Mesendoderm (in vitro differentiated cells): ENCODE data around the gene SGPP2.
A peak's percentile ranks its signal among the peaks of the same experiment; 100 is the strongest.

Source experiments
- DNase-seq: peaks from one replicate; pipeline ENCODE4 v3.0.0; 2013
- H2AK5ac ChIP-seq: 2 replicates; pipeline ENCODE4 v1.6.1; 2013; ENCODE audit warnings: low read length, inconsistent platforms
- H2BK120ac ChIP-seq: 2 replicates; pipeline ENCODE4 v1.6.1; 2013; ENCODE audit warnings: low read depth, mild to moderate bottlenecking, low read length, moderate library complexity, mixed read lengths
- H2BK15ac ChIP-seq: replicated peaks from 2 replicates; pipeline ENCODE4 v1.6.1; 2013; ENCODE audit warnings: low read depth, mild to moderate bottlenecking, moderate library complexity
- H2BK5ac ChIP-seq: 2 replicates; pipeline ENCODE4 v1.6.1; 2013; ENCODE audit warnings: low read length, inconsistent platforms
- H3K18ac ChIP-seq: 2 replicates; pipeline ENCODE4 v1.6.1; 2013; ENCODE audit warnings: mild to moderate bottlenecking, low read length, mixed read lengths
- H3K23ac ChIP-seq: one replicate; pipeline ENCODE4 v1.6.1; 2013; ENCODE audit warnings: low read length
- H3K27ac ChIP-seq: 2 replicates; pipeline ENCODE4 v1.5.1; 2013; ENCODE audit warnings: low read depth, mild to moderate bottlenecking, inconsistent platforms, low read length, moderate library complexity
- H3K27me3 ChIP-seq: 2 replicates; pipeline ENCODE4 v1.6.1; 2013; ENCODE audit warnings: low read length, control low read depth, mild to moderate bottlenecking, inconsistent platforms; ENCODE audit not compliant: insufficient read depth, poor library complexity
- H3K36me3 ChIP-seq: 2 replicates; pipeline ENCODE4 v1.6.1; 2013; ENCODE audit warnings: low read length, inconsistent platforms; ENCODE audit not compliant: control insufficient read depth, insufficient read depth
- H3K4ac ChIP-seq: one replicate; pipeline ENCODE4 v1.6.1; 2013; ENCODE audit warnings: low read depth, mild to moderate bottlenecking, low read length, moderate library complexity
- H3K4me1 ChIP-seq: 2 replicates; pipeline ENCODE4 v1.6.1; 2013; ENCODE audit warnings: low read depth, low read length, inconsistent platforms; ENCODE audit not compliant: control insufficient read depth
- H3K4me2 ChIP-seq: 2 replicates; pipeline ENCODE4 v1.6.1; 2013; ENCODE audit warnings: low read length
- H3K4me3 ChIP-seq: 2 replicates; pipeline ENCODE4 v1.5.1; 2013; ENCODE audit warnings: mild to moderate bottlenecking, low read length
- H3K56ac ChIP-seq: one replicate; pipeline ENCODE4 v1.6.1; 2013; ENCODE audit warnings: low read length
- H3K79me1 ChIP-seq: 2 replicates; pipeline ENCODE4 v1.6.1; 2013; ENCODE audit warnings: low read length, inconsistent platforms
- H3K79me2 ChIP-seq: 2 replicates; pipeline ENCODE4 v1.6.1; 2013; ENCODE audit warnings: mild to moderate bottlenecking, low read length; ENCODE audit not compliant: control insufficient read depth, insufficient read depth
- H3K9ac ChIP-seq: 2 replicates; pipeline ENCODE4 v1.6.1; 2013; ENCODE audit warnings: low read length, inconsistent platforms
- H4K5ac ChIP-seq: one replicate; pipeline ENCODE4 v1.6.1; 2013; ENCODE audit warnings: low read length
- H4K8ac ChIP-seq: one replicate; pipeline ENCODE4 v1.6.1; 2013; ENCODE audit warnings: low read depth, mild to moderate bottlenecking, control low read depth, low read length, moderate library complexity
- WGBS: extraction: QIAGEN DNeasy Blood & Tissue Kit; methylation state at CpG from one replicate; pipeline ENCODE4 v1.1.7; 2013; ENCODE audit warnings: low lambda C conversion rate, missing lambda C conversion rate; ENCODE audit not compliant: insufficient coverage; ENCODE audit errors: extremely low coverage; 5-methylcytosine and 5-hydroxymethylcytosine counted together

Gene SGPP2

DNA sequence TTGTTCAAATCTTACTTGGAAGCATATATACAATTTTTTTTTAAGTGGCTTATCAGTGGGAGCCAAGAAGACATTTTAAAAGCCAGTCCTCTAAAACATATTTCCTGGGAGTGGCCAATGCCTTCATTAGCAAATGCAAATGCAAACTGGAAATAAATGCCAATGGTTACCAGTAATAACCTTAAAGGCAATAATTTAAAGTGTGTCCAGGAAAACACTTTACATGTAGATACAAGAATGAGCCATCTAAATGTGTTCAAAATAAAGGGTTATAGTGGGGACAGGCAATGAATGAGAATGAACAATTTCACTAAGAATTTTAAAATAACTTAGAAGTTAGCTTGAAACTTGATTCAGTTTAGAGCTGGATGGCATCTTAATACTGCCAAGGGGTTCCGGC is 167.3 kb downstream of the SGPP2 start:
- WGBS = no CpG with 5 or more reads among the region's 1 CpG
- no peak overlapping the region for H3K23ac ChIP-seq

DNA sequence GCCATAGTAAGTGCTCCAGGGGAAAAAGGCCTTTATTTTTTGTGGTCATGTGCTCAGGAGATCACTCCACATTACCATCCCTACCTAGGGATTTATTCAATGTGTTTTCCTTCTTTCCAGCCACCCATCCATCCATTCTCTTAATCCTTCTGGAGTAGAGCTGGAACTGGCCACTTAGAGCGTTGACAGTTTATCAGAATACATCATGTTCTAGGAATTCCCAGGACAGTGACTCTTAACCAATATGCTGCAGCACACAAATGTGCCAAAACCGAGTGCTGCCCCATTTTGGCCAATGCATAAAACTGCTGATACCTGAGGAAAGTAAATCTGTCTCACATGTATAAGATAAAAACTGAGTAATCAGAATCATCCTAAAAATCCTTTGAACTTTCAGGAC is 167.8 kb downstream of the SGPP2 start:
- H4K5ac ChIP-seq = no peak overlapping the region
- no peak overlapping the region for H3K56ac ChIP-seq
- H3K27me3 ChIP-seq = no peaks in the 10 kb centered on the region
- H2BK5ac ChIP-seq = no peak overlapping the region
- no peaks in the 10 kb centered on the region for H3K4me1 ChIP-seq
- WGBS = no CpG with 5 or more reads among the region's 2 CpGs
- no peak overlapping the region for H3K4ac ChIP-seq
- no peaks in the 10 kb centered on the region for H3K79me1 ChIP-seq
- no peak overlapping the region for H3K18ac ChIP-seq
- no peak overlapping the region for H3K23ac ChIP-seq
- H2BK120ac ChIP-seq = no peak overlapping the region
- H3K27ac ChIP-seq = no peak overlapping the region
- peaks cover 1% of the 10 kb centered on the region for H3K36me3 ChIP-seq
- H3K9ac ChIP-seq = no peak overlapping the region
- no peak overlapping the region for H2AK5ac ChIP-seq
- DNase-seq = peak; percentile 24
- H3K4me2 ChIP-seq = no peak overlapping the region
- no peak overlapping the region for H2BK15ac ChIP-seq
- H4K8ac ChIP-seq = no peak overlapping the region
- no peak overlapping the region for H3K4me3 ChIP-seq
- no peaks in the 10 kb centered on the region for H3K79me2 ChIP-seq

More for the DNA sequence above, 167.3 kb downstream of the SGPP2 start:
- H4K5ac ChIP-seq = no peak overlapping the region
- H3K18ac ChIP-seq = no peak overlapping the region
- H3K36me3 ChIP-seq = peaks cover 1% of the 10 kb centered on the region
- no peak overlapping the region for H2BK120ac ChIP-seq
- no peak overlapping the region for H3K4me2 ChIP-seq
- no peak for DNase-seq
- no peaks in the 10 kb centered on the region for H3K79me1 ChIP-seq
- no peak overlapping the region for H4K8ac ChIP-seq
- no peaks in the 10 kb centered on the region for H3K4me1 ChIP-seq
- no peak overlapping the region for H2AK5ac ChIP-seq
- no peak overlapping the region for H2BK5ac ChIP-seq
- no peak overlapping the region for H3K4ac ChIP-seq
- no peak overlapping the region for H2BK15ac ChIP-seq
- H3K79me2 ChIP-seq = no peaks in the 10 kb centered on the region
- no peak overlapping the region for H3K56ac ChIP-seq
- no peaks in the 10 kb centered on the region for H3K27me3 ChIP-seq
- no peak overlapping the region for H3K27ac ChIP-seq
- no peak overlapping the region for H3K4me3 ChIP-seq
- H3K9ac ChIP-seq = no peak overlapping the region

DNA sequence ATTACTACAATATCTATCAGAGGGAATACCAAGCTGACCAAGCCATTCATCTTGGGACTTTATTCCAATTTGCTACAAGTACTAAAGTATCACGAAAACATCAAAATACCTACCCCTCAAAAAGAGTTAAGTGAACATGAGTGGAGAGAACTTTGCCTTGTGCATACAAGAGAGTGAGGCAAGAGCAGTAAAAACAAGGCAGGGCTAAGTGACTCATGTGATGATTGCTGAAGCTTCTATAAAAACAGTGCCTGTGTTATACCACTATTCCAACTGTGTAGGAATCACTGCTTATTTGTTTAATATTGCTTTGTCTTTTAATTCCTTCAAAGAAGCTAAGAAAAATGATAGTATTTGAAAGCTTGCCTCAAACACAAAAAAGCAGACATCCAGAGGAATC is 170.3 kb downstream of the SGPP2 start:
- no peak overlapping the region for H3K18ac ChIP-seq
- no peak overlapping the region for H4K5ac ChIP-seq
- H3K36me3 ChIP-seq = peaks cover 3% of the 10 kb centered on the region
- no peaks in the 10 kb centered on the region for H3K79me2 ChIP-seq
- no peak overlapping the region for H2BK120ac ChIP-seq
- no peak overlapping the region for H3K27ac ChIP-seq
- no peak overlapping the region for H3K9ac ChIP-seq
- no peak overlapping the region for H2BK5ac ChIP-seq
- no peak overlapping the region for H3K23ac ChIP-seq
- no peaks in the 10 kb centered on the region for H3K79me1 ChIP-seq
- WGBS = no CpG with 5 or more reads among the region's 1 CpG
- no peak overlapping the region for H3K4me3 ChIP-seq
- no peaks in the 10 kb centered on the region for H3K27me3 ChIP-seq
- no peak overlapping the region for H2AK5ac ChIP-seq
- H4K8ac ChIP-seq = no peak overlapping the region
- H3K4ac ChIP-seq = no peak overlapping the region
- no peak overlapping the region for H2BK15ac ChIP-seq
- DNase-seq = no peak
- no peaks in the 10 kb centered on the region for H3K4me1 ChIP-seq
- no peak overlapping the region for H3K4me2 ChIP-seq
- H3K56ac ChIP-seq = no peak overlapping the region

GRCh38 chr2:222595581-222595980 is 171.2 kb downstream of the SGPP2 start:
- Histone ChIP-seq H3K4me1 (no peaks in the 10 kb centered on the region), H3K4ac (no peak overlapping the region), H4K5ac (no peak overlapping the region), H3K4me2 (no peak overlapping the region), H2BK15ac (no peak overlapping the region), H3K36me3 (peaks cover 5% of the 10 kb centered on the region), H3K9ac (no peak overlapping the region), H2BK120ac (no peak overlapping the region), H4K8ac (no peak overlapping the region), H3K27ac (no peak overlapping the region), H2BK5ac (no peak overlapping the region), H3K79me2 (no peaks in the 10 kb centered on the region), H3K18ac (no peak overlapping the region), H3K4me3 (no peak overlapping the region), H3K79me1 (no peaks in the 10 kb centered on the region), H3K56ac (no peak overlapping the region), H3K23ac (no peak overlapping the region), H3K27me3 (no peaks in the 10 kb centered on the region), H2AK5ac (no peak overlapping the region)
- DNase-seq = no peak
- no CpG with 5 or more reads among the region's 2 CpGs for WGBS

DNA sequence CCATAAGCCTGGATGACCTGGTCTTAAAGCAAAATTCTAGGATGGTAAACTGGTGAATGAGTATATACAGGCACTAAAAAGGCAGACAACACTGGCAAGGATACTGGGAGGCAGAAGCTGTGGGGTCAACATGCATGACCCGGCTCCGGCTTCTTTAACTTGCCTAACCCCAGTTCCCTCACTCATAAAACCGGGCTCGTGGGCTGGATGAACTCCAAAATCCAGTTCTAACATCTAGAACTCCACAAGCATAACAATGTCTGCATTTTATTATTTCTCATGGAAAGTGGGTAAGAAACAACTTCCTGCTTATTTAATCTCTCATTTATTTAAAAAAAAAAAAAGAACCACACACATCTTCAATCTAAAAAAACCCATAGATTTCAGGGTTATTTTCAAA is 174.3 kb downstream of the SGPP2 start:
- Histone ChIP-seq H3K4me3 (no peak overlapping the region), H3K56ac (no peak overlapping the region), H2BK120ac (no peak overlapping the region), H3K9ac (no peak overlapping the region), H2AK5ac (no peak overlapping the region), H3K4me1 (no peaks in the 10 kb centered on the region), H3K23ac (no peak overlapping the region), H3K79me2 (no peaks in the 10 kb centered on the region), H3K27me3 (no peaks in the 10 kb centered on the region), H3K79me1 (no peaks in the 10 kb centered on the region), H3K36me3 (peaks cover 5% of the 10 kb centered on the region), H2BK15ac (no peak overlapping the region), H2BK5ac (no peak overlapping the region), H3K27ac (no peak overlapping the region), H3K18ac (no peak overlapping the region), H3K4ac (no peak overlapping the region), H4K5ac (no peak overlapping the region), H3K4me2 (no peak overlapping the region), H4K8ac (no peak overlapping the region)
- WGBS = no CpG with 5 or more reads among the region's 4 CpGs
- DNase-seq = no peak

GRCh38 chr2:222603501-222603900 is 179.2 kb downstream of the SGPP2 start:
- Histone ChIP-seq H3K23ac (no peak overlapping the region), H4K8ac (no peak overlapping the region), H2BK120ac (no peak overlapping the region), H3K18ac (no peak overlapping the region), H2BK15ac (no peak overlapping the region), H3K27me3 (no peaks in the 10 kb centered on the region), H3K9ac (no peak overlapping the region), H4K5ac (no peak overlapping the region), H3K56ac (no peak overlapping the region), H3K4ac (no peak overlapping the region), H2BK5ac (no peak overlapping the region), H3K36me3 (peaks cover 3% of the 10 kb centered on the region), H3K79me2 (no peaks in the 10 kb centered on the region), H3K4me2 (no peak overlapping the region), H3K79me1 (no peaks in the 10 kb centered on the region), H3K4me3 (no peak overlapping the region), H2AK5ac (no peak overlapping the region), H3K4me1 (no peaks in the 10 kb centered on the region), H3K27ac (no peak overlapping the region)
- WGBS = no CpG with 5 or more reads among the region's 2 CpGs
- no peak for DNase-seq
